Astrocyte of the hippocampus (primary cell): ENCODE results near the gene YARS1.

Experiments used
- DNase-seq: peaks from one replicate; pipeline ENCODE4 v3.0.0; 2011; ENCODE audit warnings: low read depth, low spot score

The YARS1 gene

DNA sequence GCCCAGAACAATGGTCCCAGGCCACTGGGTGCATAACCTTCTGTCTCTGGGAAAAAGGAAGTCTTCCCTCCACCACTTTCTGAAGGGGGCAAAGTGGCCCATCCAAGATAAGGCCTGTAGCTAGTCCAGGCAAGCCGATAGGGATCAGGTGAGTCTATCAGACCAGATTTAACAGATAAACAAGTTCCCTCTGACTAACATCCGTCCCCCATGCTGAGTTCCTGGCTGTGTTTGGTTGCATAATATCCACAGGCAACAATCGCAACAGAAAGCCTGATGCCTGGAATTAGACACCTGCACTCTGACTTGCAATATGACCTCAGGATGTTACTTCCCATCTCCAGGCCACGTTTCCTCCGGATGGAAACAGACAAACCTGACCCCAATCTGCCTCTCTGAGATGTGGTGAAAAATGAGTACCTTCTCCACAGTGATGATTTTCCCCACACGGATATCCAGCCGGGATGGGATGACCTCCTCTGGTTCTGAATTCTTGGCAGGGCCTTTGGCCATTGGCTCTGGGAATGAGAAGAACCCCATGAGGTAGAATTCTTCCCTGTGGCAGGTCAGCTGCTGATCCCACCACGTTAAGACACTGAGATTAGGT, 36.4 kb downstream of the YARS1 start:
- DNase-seq, result no peak

DNA sequence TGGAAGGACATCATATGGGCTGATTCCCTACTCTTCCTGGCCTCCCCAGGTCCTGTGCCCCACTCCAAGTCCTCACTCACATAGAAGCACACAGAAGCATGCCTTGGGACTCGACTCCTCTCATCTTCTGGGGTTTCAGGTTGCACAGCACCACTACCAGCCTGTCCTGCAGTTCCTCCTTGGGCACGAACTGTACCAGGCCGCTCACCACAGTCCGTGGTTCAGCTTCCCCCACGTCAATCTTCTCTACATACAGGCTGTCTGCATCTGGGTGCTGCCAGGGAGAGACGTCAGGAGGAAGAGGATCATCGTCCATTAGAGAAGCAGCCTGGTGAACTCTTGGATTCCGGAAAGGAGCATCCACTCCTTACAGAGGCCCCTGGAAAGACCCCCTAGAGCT, 37.2 kb downstream of the YARS1 start:
- no peak for DNase-seq

DNA sequence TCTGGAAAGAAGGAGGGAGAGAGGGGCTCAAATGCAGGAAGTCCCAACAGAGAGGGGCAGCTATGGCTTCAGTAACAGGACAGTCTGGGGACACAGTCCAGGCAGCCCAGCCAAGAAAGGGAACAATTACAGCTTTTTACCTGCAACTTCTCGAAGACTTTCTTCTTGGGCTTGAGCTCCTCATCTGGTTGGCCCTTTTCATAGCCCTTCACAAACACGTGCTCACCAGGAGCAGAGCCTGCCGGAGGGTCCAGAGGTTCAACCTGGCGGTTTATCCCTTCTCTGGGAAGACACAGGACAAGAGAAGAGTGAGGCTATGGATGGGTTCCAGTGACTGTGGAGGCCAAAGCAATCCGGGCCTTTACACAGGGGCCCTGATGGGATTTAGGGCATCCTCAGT, 37.9 kb downstream of the YARS1 start:
- no peak for DNase-seq

DNA sequence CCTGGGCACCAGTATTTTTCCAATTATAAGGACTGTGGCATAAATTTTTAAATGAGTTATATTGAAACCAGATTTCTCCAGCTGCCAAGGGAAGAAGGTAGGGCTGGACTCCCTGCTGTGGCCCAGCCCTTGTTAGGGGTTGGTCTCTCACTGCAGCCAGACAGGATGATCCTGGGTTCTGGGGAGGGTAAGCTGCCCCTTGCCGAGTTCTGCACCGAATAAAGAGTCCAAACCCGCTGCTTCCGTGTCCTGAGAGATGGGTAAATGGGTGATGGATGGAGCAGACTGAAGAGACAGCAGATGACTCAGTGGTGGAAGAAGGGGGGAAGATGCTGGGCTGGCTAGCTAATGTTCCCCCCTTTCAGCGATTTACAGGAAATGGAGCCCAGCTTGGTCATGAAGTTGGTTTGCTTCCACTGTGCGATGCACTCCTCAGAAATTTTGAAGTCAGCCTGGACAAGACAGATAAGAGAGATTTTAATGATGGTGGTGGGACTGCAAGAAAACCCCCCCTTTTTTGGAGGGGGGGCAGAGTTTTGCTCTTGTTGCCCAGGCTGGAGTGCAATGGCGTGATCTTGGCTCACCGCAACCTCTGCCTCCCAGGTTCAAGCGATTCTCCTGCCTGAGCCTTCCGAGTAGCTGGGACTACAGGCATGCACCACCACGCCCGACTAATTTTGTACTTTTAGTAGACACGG, 41.4 kb downstream of the YARS1 start:
- DNase-seq, result no peak

DNA sequence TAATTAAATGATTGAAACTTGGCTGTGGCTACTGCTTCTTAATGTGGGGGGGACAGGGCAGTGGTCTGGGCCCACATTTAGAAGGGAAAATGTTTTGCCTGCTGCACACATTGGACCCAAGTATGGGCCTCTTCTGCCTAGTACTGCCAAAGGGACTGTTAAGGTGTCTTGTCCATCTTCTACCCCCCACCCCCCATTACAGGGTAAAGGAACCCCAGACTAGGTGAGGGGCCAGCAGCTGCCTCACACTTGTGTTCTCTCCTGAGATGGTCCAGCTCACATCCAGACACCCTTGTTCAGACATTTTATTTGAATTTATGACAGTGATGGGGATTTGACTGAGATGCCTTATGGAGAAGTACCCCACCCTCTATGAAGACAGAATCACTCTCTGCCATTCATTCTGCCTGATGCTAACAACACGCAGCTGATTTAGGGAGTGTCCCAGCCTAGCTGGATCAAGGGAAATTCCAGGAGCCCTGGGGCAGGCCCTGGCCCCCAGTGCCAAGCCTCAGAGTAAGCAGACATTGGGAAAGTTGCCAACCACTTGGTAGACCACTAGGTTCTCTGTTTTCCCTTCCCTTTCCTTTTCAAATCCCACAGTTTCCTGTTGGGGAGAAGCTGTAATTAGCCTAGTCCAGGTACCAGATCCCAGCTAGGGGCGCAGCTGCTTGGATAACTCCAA, 42.1 kb downstream of the YARS1 start:
- DNase-seq, result peak; percentile 93

- no peak for DNase-seq
These were observed 42.7 kb downstream of the YARS1 start for GRCh38 chr1:32774464-32774808.

GRCh38 chr1:32773764-32774463, 43.2 kb downstream of the YARS1 start:
- DNase-seq, result no peak

DNA sequence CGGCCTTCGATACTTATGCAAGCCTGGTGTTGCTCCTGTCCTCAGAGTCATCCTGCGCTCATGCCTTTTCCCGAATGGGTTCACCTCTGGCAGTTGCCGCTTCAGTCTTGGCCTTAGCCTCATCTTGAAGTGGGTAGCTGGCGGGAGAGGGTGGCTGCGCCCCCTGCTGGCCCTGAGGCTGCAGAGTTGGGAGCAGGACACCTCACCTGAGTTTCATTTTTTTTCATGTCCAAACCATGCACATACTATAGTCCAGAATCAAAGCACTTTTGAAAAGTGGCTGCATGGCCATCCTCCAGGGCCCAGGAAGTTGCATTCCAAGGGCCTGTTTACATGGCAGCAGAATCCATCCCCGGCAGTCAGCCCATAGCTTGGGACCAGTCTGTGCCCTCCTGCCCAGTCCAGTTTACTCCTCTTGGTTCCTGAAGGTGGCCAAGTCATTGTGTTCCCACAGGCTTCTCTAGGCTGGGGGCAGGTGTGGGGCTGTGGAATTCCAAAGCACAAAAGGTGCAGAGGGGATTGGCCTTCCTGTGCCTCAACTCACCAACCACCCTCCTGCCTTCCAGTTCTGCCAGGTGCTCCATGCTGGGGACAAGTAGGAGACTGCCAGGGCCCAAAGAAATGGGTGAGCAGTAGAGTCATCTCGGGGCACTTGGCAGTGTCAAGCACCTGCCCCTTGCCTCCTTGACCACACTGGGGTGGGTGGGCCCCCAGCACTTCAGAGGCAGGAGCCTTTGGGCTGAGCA, 44.0 kb downstream of the YARS1 start:
- peak; percentile 89 for DNase-seq

GRCh38 chr1:32772281-32773017, 44.7 kb downstream of the YARS1 start:
- no peak for DNase-seq

GRCh38 chr1:32771561-32772280, 45.4 kb downstream of the YARS1 start:
- no peak for DNase-seq

- DNase-seq, result no peak
These were observed 46.2 kb downstream of the YARS1 start for GRCh38 chr1:32770741-32771548.

DNA sequence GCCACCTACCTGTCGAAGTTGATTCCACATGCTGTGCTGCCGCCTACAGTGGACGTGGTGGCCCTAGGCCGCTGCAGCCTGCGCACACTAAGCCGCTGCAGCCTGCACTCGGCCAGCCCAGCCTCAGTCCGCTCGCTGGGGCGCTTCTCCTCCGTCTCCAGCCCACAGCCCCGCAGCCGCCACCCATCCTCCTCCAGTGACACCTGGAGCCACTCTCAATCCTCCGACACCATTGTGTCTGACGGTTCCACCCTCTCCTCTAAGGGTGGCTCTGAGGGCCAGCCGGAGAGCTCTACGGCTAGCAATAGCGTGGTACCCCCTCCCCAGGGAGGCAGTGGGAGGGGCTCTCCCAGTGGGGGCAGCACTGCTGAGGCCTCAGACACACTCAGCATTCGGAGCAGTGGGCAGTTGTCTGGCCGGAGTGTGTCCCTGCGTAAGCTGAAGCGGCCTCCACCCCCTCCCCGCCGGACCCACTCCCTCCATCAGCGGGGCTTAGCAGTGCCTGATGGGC, 46.9 kb downstream of the YARS1 start:
- no peak for DNase-seq

DNA sequence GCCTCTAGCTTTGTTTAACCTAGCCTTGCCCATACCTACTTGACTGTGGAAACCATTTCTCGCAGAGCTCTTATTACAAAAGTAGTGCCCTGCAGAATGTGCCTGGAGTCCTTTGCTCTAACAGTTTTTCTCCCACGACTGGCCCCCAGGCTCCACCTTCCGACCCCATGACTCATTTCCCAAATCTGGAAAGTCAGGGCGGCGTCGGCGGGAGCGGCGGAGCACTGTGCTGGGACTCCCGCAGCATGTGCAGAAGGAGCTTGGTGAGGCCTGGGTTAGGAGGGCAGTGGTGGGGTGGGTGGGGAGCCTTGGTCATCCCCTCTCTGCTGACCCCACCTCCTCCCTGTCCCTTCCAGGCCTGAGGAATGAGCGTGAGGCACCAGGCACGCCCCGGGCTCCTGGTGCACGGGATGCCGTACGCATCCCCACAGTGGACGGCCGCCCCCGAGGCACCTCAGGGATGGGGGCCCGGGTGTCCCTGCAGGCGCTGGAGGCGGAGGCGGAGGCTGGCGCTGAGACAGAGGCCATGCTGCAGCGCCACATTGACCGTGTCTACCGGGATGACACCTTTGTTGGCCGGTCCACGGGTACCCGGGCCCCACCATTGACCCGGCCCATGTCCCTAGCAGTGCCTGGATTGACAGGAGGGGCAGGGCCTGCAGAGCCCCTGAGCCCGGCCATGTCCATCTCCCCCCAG, 47.5 kb downstream of the YARS1 start:
- no peak for DNase-seq

- no peak for DNase-seq
These were observed 48.9 kb downstream of the YARS1 start for GRCh38 chr1:32768110-32768850.

DNA sequence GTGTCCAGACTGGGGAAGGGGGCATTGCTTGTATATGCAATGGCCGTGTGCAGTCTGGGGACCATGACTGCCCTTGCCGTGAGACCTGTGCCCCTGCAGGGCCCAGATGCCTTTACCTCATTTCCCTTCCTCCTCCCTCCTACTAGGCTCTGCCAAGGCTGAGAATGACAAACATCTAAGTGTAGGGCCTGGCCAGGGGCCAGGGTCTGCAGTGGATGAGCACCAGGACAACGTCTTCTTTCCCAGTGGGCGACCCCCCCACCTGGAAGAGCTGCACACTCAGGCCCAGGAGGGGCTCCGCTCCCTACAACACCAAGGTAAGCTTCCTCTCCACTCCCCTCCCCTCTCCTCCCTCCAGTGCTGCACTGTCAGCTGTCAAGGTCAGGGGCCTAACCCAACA, 49.5 kb downstream of the YARS1 start:
- DNase-seq, result no peak

GRCh38 chr1:32767156-32767555, 50.0 kb downstream of the YARS1 start:
- no peak for DNase-seq

GRCh38 chr1:32766328-32766972, 50.7 kb downstream of the YARS1 start:
- no peak for DNase-seq
